Measurements from ENCODE around the gene LRRC57.

The LRRC57 gene

DNA sequence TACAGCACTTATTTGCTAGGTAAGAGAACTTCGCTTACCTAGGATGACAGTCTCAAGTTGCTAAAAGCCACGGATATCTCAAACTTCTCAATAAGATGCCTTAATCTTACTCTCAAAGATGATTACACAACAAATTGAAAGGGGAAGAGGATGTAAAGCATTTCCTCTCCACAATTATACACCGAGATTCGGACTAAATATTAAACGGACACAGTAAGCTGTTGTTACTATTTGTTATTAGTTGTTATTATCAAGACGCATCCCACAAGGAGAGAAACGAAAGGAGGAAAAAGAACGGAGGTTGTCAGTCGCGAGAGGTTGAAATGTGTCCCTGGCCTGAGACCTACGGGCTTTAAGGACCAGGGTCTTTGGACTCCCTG lies 58.3 kb downstream of the LRRC57 start:
- H3K23ac ChIP-seq (ENCODE audit: low read depth, low read length, poor library complexity) = peak overlapping the region; percentile 81
- H3K9ac ChIP-seq (ENCODE audit: low read depth, low read length, poor library complexity) = peak overlapping the region; percentile 92
- peak overlapping the region; percentile 81 for H3K27ac ChIP-seq (replicated peaks; ENCODE audit: low read length)
- H2AFZ ChIP-seq (ENCODE audit: low read length) = peak overlapping the region; percentile 96
- DNase-seq (ENCODE audit: low spot score) = no peak
- peak overlapping the region; percentile 33 for H2BK5ac ChIP-seq (ENCODE audit: low read length)
- peaks cover 2% of the 10 kb centered on the region for H3K79me1 ChIP-seq (ENCODE audit: low read depth, low read length)
- H3K4ac ChIP-seq (ENCODE audit: low read length) = no peak overlapping the region
- no peak overlapping the region for H2BK15ac ChIP-seq (ENCODE audit: low read length)
- peaks cover 1 to 2% of the 10 kb centered on the region in 2 donors for H3K4me1 ChIP-seq (ENCODE audit: control insufficient read depth in 2 of 2, insufficient read depth in 1 of 2, low read depth in 1 of 2, low read length in 2 of 2)
- no CpG with 5 or more reads among the region's 11 CpGs for WGBS, 2 donors (ENCODE audit: extremely low coverage in 2 of 2, insufficient read length in 2 of 2, insufficient replicate concordance in 1 of 2)
- no peak overlapping the region for H2BK120ac ChIP-seq (ENCODE audit: low read depth, low read length)
- peak overlapping the region; percentile 82 to 95 for H3K4me3 ChIP-seq (ENCODE audit: low read length in 2 of 2)
- no peak overlapping the region for H2AK5ac ChIP-seq (ENCODE audit: low read depth, low read length)
- H3K14ac ChIP-seq (ENCODE audit: low read length) = no peak overlapping the region
- H3K36me3 ChIP-seq (replicated peaks in 1 of 2; ENCODE audit: control insufficient read depth in 2 of 2, insufficient read depth in 2 of 2, low read length in 2 of 2) = peaks cover 0 to 4% of the 10 kb centered on the region in 2 donors
- peak overlapping the region; percentile 89 for H3K18ac ChIP-seq (ENCODE audit: low read length)
- H4K91ac ChIP-seq (ENCODE audit: low read depth, low read length, poor library complexity) = no peak overlapping the region
- no peak overlapping the region for H2BK12ac ChIP-seq (ENCODE audit: low read length)
- H4K8ac ChIP-seq (ENCODE audit: low read depth, low read length) = no peak overlapping the region
- H3K4me2 ChIP-seq (ENCODE audit: insufficient read depth, low read length, poor library complexity, severe bottlenecking) = peak overlapping the region; percentile 61
- no peaks in the 10 kb centered on the region for H3K9me3 ChIP-seq (replicated peaks in 1 of 2; ENCODE audit: control insufficient read depth in 2 of 2, insufficient read depth in 1 of 2, low read depth in 1 of 2, low read length in 2 of 2)
- H3K27me3 ChIP-seq (ENCODE audit: control insufficient read depth in 3 of 3, insufficient read depth in 3 of 3, low read depth in 1 of 3, low read length in 3 of 3) = no peaks in the 10 kb centered on the region

All from neuronal stem cell (in vitro differentiated cells).